ENCODE results near the gene LCLAT1.

DNA sequence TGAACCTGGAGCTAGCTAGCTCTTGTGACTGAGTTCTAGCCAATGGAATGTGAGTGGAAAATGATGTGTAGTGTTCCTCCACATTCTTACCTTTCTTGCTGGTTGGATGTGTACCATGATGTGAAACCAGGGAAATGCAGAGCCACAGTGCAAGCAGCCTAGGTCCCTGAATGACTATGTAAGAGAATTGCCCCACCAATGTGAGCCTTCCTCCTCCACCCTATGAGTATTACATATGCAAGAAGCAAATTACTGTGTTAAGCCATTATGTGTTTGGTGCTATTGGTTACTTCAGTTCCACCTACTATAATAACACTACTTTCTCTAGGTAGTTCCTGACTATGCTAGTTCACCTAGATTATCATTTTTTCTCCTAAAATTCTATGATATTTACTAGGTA lies 39.6 kb downstream of the LCLAT1 start:
- TF ChIP-seq, protein P1, sequence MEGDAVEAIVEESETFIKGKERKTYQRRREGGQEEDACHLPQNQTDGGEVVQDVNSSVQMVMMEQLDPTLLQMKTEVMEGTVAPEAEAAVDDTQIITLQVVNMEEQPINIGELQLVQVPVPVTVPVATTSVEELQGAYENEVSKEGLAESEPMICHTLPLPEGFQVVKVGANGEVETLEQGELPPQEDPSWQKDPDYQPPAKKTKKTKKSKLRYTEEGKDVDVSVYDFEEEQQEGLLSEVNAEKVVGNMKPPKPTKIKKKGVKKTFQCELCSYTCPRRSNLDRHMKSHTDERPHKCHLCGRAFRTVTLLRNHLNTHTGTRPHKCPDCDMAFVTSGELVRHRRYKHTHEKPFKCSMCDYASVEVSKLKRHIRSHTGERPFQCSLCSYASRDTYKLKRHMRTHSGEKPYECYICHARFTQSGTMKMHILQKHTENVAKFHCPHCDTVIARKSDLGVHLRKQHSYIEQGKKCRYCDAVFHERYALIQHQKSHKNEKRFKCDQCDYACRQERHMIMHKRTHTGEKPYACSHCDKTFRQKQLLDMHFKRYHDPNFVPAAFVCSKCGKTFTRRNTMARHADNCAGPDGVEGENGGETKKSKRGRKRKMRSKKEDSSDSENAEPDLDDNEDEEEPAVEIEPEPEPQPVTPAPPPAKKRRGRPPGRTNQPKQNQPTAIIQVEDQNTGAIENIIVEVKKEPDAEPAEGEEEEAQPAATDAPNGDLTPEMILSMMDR (IDR thresholded peaks at IDR 0.05; ENCODE audit: insufficient read depth, low read length, poor library complexity, severe bottlenecking), result no peak
- TF ChIP-seq EZH2phosphoT487 (conservative IDR thresholded peaks at IDR 0.05; ENCODE audit: low read length), result no peak
